C4-2B (cell line): ENCODE data around the gene GPR27.

ENCODE experiments used
- H3K27ac ChIP-seq: fragments of 450-650 bp; 2 replicates; pipeline ENCODE4 v1.5.1; 2017
- CTCF ChIP-seq: fragments of 450-650 bp; conservative IDR thresholded peaks from 2 replicates; pipeline ENCODE4 v1.5.1; 2017; ENCODE audit warnings: mild to moderate bottlenecking
- ZFX ChIP-seq: fragments of 450-650 bp; IDR thresholded peaks from 2 replicates; pipeline ENCODE4 v1.6.1; 2017

Gene GPR27

DNA sequence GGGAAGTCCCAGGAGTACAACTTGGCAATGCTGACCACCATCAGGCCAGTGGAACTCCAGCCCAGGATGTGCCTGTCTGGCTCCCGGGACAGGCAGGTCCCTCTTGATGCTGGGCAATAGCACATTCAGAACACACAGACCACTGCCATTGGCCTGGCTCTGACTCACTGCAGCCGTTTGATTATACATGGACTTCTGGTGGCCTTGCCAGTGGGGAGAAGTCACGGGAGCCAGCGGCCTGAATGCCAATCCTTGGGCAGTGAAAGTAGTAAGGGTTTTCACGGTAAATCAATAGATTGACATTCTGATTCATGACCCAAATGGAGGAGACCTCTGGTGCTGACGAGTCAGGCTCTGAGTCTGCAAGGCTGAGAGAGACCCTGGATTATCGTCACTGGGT lies 43.8 kb downstream of the GPR27 start:
- TF ChIP-seq CTCF (no peak), ZFX (no peak)
- no peak overlapping the region for H3K27ac ChIP-seq

DNA sequence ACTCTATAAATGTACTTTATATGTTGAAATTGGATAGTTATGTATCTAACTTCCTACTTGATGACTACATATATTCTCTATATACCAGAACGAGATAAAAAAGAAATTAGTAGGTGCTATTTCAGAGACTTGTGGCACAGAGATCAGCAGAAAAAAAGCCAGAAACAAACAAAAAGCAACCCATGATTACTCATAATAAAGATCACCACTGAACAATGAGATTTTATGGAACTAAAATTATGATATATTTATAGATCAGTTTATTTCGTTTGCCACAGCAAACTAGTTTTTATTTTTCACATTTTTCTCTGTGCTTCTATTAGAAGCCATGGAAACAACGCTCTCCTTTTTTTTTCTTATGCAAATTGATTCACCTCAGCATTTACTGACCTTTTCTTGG lies 46.4 kb downstream of the GPR27 start:
- no peak for TF ChIP-seq CTCF
- no peak for TF ChIP-seq ZFX
- no peak overlapping the region for H3K27ac ChIP-seq

GRCh38 chr3:71801986-71802385 lies 48.3 kb downstream of the GPR27 start:
- TF ChIP-seq ZFX (no peak), CTCF (no peak)
- H3K27ac ChIP-seq = no peak overlapping the region

GRCh38 chr3:71803248-71803647 lies 49.6 kb downstream of the GPR27 start:
- TF ChIP-seq ZFX (no peak), CTCF (no peak)

GRCh38 chr3:71805199-71805598 lies 51.5 kb downstream of the GPR27 start:
- no peak overlapping the region for H3K27ac ChIP-seq
- TF ChIP-seq CTCF (no peak), ZFX (no peak)

More at GRCh38 chr3:71803248-71803647, 49.6 kb downstream of the GPR27 start:
- no peak overlapping the region for H3K27ac ChIP-seq

DNA sequence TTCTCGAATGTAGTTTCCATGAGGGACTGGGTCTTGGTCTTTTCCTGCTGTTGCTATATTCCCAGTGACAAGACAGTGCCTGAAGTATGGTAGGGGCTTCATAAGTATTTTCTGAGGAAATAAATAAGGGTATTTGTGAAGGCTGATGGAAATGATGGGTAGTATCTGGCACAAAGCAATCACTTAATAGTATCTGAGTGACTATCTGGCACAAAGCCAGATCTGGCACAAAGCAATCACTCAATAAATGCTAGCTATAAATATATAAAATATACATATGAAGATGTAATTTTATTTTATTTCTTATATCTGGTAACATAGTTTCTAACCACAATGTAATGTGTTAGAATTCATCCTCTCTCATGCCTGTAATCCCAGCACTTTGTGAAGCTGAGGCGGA lies 52.0 kb downstream of the GPR27 start:
- TF ChIP-seq ZFX (no peak), CTCF (no peak)
- no peak overlapping the region for H3K27ac ChIP-seq
